OCI-LY1 (cell line): ENCODE measurements around the gene NOS1.
A peak's percentile ranks its signal among the peaks of the same experiment; 100 is the strongest.

Experiments used
- H2AFZ ChIP-seq: fragments of 200-600 bp; sonication (generic), shearing (Covaris generic); 2 replicates; pipeline ENCODE4 v1.6.0; 2014; ENCODE audit warnings: antibody characterized with exemption, mild to moderate bottlenecking, low read length
- H3F3A ChIP-seq: fragments of 200-600 bp; sonication (generic), shearing (Covaris generic); 2 replicates; pipeline ENCODE4 v1.6.0; 2014; ENCODE audit warnings: mild to moderate bottlenecking, antibody characterized with exemption, low read length, moderate library complexity; ENCODE audit not compliant: insufficient read depth
- H3K27ac ChIP-seq: fragments of 200-600 bp; sonication (generic); 2 replicates; pipeline ENCODE4 v1.5.1; 2014; ENCODE audit warnings: low read length, mixed run types, mild to moderate bottlenecking, low read depth; ENCODE audit not compliant: poor library complexity, severe bottlenecking
- H3K27me3 ChIP-seq: fragments of 200-600 bp; sonication (generic); 2 replicates; pipeline ENCODE4 v1.6.0; 2014; ENCODE audit warnings: antibody characterized with exemption, mild to moderate bottlenecking, low read length, moderate library complexity; ENCODE audit not compliant: insufficient read depth
- H3K36me3 ChIP-seq: fragments of 200-600 bp; sonication (generic); 2 replicates; pipeline ENCODE4 v1.6.1; 2014; ENCODE audit warnings: mild to moderate bottlenecking, antibody characterized with exemption, low read length, moderate library complexity, mixed read lengths; ENCODE audit not compliant: insufficient read depth
- H3K4me1 ChIP-seq: fragments of 200-600 bp; sonication (generic); 2 replicates; pipeline ENCODE4 v1.5.1; 2014; ENCODE audit warnings: mild to moderate bottlenecking, low read length, moderate library complexity; ENCODE audit not compliant: insufficient read depth, severe bottlenecking
- H3K4me2 ChIP-seq: fragments of 200-600 bp; sonication (generic), shearing (Covaris generic); 2 replicates; pipeline ENCODE4 v1.6.1; 2014; ENCODE audit warnings: low read length
- H3K4me3 ChIP-seq: fragments of 200-600 bp; sonication (generic); 2 replicates; pipeline ENCODE4 v1.5.1; 2014; ENCODE audit warnings: low read length, low read depth, mild to moderate bottlenecking, mixed read lengths; ENCODE audit not compliant: poor library complexity, severe bottlenecking
- H3K79me2 ChIP-seq: fragments of 200-600 bp; shearing (Covaris generic); 2 replicates; pipeline ENCODE4 v1.6.1; 2016; ENCODE audit warnings: mixed run types, low read length, mixed read lengths; ENCODE audit not compliant: insufficient read depth
- H3K9ac ChIP-seq: fragments of 200-600 bp; sonication (generic), shearing (Covaris generic); 2 replicates; pipeline ENCODE4 v1.6.1; 2014; ENCODE audit warnings: mild to moderate bottlenecking, low read length, mixed read lengths
- H3K9me2 ChIP-seq: fragments of 200-600 bp; sonication (generic), shearing (Covaris generic); 2 replicates; pipeline ENCODE4 v1.6.1; 2014; ENCODE audit warnings: low read depth, mild to moderate bottlenecking, low read length, mixed read lengths
- H3K9me3 ChIP-seq: fragments of 200-600 bp; shearing (Covaris generic); 2 replicates; pipeline ENCODE4 v1.6.1; 2014; ENCODE audit warnings: low read length, mixed read lengths
- H4K20me1 ChIP-seq: fragments of 200-600 bp; sonication (generic), shearing (Covaris generic); 2 replicates; pipeline ENCODE4 v1.6.0; 2016; ENCODE audit warnings: mild to moderate bottlenecking, low read length; ENCODE audit not compliant: insufficient read depth
- EZH2 ChIP-seq: fragments of 200-600 bp; sonication (generic), shearing (Covaris generic); IDR thresholded peaks from 2 replicates; pipeline ENCODE4 v1.8.0; 2017; ENCODE audit warnings: borderline replicate concordance, mixed run types, mild to moderate bottlenecking, antibody characterized with exemption, low read length, moderate library complexity, mixed read lengths
- TF ChIP-seq, protein P1 (sequence below): fragments of 200-600 bp; sonication (generic), shearing (Covaris generic); IDR thresholded peaks from 2 replicates; pipeline ENCODE4 v1.5.1; 2017; ENCODE audit warnings: mild to moderate bottlenecking, antibody characterized with exemption, low read length, moderate library complexity, mixed read lengths

The NOS1 gene

DNA sequence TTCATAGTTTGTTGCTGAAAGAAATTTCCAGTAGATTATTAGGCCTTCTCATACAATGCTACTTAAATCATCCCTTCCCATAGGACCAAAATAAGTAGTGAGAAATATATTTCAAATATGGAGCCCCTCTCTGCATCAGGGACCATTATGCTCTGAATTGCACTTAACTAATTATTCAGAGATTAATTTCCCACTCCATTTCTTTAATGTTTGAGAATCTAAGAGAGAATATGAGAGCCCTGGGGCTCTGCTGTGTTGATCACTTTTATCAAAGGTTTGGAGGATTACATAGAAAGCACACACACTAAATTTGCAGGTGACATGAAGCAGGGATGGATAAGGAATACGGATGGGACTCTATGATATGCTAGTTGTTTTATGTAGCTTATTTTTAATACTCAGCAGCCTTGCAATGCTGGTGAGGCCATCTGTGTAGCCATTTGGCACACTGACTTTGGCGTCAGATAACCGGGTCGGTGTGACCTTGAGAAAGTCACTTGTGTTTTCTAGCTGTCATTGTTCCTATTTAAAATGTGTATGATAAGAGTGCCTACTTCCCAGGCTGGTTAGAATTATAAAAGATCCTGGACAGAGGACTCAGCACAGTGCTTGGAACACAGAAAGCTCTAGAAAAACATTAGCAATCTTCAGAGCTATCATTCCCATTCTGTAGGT is 121.2 kb downstream of the NOS1 start:
- H3K79me2 ChIP-seq, result no peaks in the 10 kb centered on the region
- H3F3A ChIP-seq, result no peaks in the 10 kb centered on the region
- H3K4me1 ChIP-seq, result no peaks in the 10 kb centered on the region
- no peaks in the 10 kb centered on the region for H3K36me3 ChIP-seq
- H3K27me3 ChIP-seq, result 0 out of 2 replicates have a peak, but pooled peaks cover 7% of the 10 kb centered on the region
- H3K9me2 ChIP-seq, result no peaks in the 10 kb centered on the region
- no peak overlapping the region for H3K9ac ChIP-seq
- H2AFZ ChIP-seq, result no peak overlapping the region
- H4K20me1 ChIP-seq, result no peaks in the 10 kb centered on the region
- no peak overlapping the region for H3K27ac ChIP-seq
- no peaks in the 10 kb centered on the region for H3K9me3 ChIP-seq
- H3K4me2 ChIP-seq, result no peak overlapping the region
- H3K4me3 ChIP-seq, result no peak overlapping the region
- TF ChIP-seq EZH2, result no peak
- TF ChIP-seq, protein P1, sequence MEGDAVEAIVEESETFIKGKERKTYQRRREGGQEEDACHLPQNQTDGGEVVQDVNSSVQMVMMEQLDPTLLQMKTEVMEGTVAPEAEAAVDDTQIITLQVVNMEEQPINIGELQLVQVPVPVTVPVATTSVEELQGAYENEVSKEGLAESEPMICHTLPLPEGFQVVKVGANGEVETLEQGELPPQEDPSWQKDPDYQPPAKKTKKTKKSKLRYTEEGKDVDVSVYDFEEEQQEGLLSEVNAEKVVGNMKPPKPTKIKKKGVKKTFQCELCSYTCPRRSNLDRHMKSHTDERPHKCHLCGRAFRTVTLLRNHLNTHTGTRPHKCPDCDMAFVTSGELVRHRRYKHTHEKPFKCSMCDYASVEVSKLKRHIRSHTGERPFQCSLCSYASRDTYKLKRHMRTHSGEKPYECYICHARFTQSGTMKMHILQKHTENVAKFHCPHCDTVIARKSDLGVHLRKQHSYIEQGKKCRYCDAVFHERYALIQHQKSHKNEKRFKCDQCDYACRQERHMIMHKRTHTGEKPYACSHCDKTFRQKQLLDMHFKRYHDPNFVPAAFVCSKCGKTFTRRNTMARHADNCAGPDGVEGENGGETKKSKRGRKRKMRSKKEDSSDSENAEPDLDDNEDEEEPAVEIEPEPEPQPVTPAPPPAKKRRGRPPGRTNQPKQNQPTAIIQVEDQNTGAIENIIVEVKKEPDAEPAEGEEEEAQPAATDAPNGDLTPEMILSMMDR, result no peak

DNA sequence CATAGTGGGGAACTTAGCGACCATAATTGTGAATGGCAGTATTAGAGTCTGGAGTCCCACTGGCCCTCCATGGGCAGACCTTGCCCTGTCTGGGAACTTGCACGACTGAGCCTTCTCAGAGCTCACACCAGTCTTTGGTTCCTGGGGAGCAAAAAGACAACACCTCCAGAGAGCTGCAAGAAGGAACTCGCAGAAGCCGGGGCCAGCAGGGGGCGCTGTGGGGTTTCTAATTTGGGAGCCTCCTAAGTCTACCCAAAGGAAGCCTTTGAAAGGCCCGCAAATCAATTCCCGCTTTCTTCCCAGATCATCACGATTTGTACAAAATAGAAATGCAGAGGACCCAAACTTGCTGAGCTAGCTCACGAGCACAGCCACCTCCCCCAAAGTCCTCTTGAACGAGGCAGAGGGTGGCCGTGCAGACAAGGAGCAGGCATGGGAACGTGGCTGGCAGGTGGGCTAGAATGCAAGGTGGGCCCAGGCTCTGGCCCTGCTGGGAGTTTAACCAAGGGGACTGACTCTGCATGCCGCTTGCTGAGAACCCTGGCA is 124.9 kb downstream of the NOS1 start:
- Histone ChIP-seq H2AFZ (no peak overlapping the region), H3K4me3 (no peak overlapping the region)

DNA sequence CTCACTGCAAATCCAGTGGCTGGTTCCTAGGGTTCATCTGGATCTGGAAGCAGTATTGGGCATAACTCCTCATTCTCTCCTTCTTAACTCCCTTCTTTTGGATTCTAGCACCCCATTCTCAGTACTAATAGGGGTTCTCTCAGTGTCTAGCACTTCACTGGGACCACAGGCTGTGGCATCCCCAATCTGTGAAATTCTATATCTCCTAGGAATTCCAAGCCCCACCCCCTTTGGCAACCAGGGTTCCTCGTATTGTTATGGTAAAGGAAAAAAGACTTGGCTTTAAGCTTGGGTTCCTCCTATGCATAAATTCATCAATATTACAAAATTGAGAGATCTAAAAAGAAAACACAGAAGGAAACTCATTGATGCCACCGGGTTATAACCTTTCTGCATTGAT is 126.2 kb downstream of the NOS1 start:
- no peak overlapping the region for H3K9ac ChIP-seq
- H3K79me2 ChIP-seq, result no peaks in the 10 kb centered on the region
- H3K9me3 ChIP-seq, result no peaks in the 10 kb centered on the region

More for the DNA sequence above, 124.9 kb downstream of the NOS1 start:
- no peaks in the 10 kb centered on the region for H3K36me3 ChIP-seq
- no peaks in the 10 kb centered on the region for H4K20me1 ChIP-seq
- H3K9ac ChIP-seq, result no peak overlapping the region
- no peak for TF ChIP-seq EZH2
- TF ChIP-seq, protein P1, result peak; percentile 88
- no peak overlapping the region for H3K4me2 ChIP-seq
- H3K27me3 ChIP-seq, result 0 out of 2 replicates have a peak, but pooled peaks cover 5% of the 10 kb centered on the region
- H3K9me3 ChIP-seq, result no peaks in the 10 kb centered on the region
- H3F3A ChIP-seq, result no peaks in the 10 kb centered on the region
- H3K9me2 ChIP-seq, result no peaks in the 10 kb centered on the region
- no peaks in the 10 kb centered on the region for H3K4me1 ChIP-seq
- no peak overlapping the region for H3K27ac ChIP-seq
- no peaks in the 10 kb centered on the region for H3K79me2 ChIP-seq

More for the DNA sequence above, 126.2 kb downstream of the NOS1 start:
- Histone ChIP-seq H3F3A (no peaks in the 10 kb centered on the region), H4K20me1 (no peaks in the 10 kb centered on the region), H3K27me3 (0 out of 2 replicates have a peak, but pooled peaks cover 5% of the 10 kb centered on the region), H3K4me3 (no peak overlapping the region), H3K4me2 (no peak overlapping the region), H2AFZ (no peak overlapping the region), H3K4me1 (no peaks in the 10 kb centered on the region), H3K9me2 (no peaks in the 10 kb centered on the region), H3K36me3 (no peaks in the 10 kb centered on the region), H3K27ac (no peak overlapping the region)
- TF ChIP-seq EZH2, result no peak
- TF ChIP-seq, protein P1, result no peak
